HG03432 (cell line): ENCODE results near the gene ZFHX3.

Experiments used
- ATAC-seq: cut with Tn5 transposase; IDR thresholded peaks from one replicate; pipeline ENCODE4 v1.9.1; 2021; ENCODE audit warnings: mild to moderate bottlenecking, moderate library complexity; ENCODE audit not compliant: unreplicated experiment

Gene ZFHX3

GRCh38 chr16:72913551-72913950 lies 134.4 kb downstream of the ZFHX3 start:
- no peak for ATAC-seq

DNA sequence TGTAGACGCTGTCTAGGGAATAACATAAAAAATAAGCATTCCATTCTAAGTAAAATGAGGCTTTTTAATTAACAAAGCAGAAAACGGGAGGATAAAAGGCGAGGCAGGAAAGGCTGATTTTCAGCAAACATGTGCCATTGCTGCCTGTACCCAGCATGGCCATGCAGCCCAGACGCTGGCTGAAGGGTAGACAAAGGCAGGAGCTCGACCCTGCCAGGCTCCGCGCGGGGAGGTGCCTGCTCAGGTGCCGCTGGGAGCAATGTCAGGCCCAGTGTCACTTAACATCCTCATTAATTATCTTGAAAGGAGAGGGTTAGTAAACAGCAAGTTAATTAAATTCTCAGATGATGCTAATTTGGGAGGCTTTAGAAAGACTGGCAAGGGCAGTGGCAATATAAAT lies 136.0 kb downstream of the ZFHX3 start:
- no peak for ATAC-seq

DNA sequence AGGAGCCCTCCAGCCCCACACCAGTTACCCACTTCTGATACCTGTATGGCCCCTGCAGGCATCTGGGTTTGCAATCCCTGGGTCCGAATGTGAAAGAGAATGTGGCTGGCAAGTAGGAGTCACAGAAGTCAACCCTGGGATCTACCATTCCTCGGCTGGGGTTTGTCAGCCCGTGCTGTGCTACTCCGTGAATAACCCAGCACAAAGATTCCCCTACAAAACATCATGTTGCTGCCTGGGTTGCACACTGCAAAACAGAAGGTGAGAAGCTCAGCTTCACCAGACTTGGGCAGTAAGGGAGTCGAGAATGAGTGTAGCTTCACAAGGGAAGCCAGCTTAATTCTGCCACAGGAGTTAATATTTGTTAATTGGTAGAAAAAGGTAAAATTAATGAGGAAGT lies 137.1 kb downstream of the ZFHX3 start:
- no peak for ATAC-seq

GRCh38 chr16:72910381-72910780 lies 137.5 kb downstream of the ZFHX3 start:
- ATAC-seq = no peak

- ATAC-seq = no peak
Observed at GRCh38 chr16:72909196-72909595, 138.7 kb downstream of the ZFHX3 start.

- ATAC-seq = no peak
Observed at GRCh38 chr16:72908362-72909167, 139.4 kb downstream of the ZFHX3 start.

DNA sequence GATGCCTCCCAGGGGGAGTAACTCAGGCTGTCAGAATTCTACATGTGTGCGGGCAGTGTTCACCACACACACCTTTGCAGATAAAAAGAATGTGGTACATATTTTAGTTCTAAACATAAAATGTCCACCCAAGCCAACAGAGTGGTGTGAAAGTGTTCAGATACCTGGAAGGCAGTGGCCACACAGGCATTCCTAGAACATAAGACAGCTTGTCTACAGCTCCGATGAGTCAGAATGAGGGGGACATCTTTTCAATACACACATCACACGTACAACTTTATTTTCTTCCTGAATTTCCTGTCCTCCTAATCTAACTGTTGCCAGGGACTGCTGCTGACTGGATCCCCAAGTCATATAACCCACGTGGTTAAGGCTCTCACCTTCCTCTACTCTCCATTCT lies 142.3 kb downstream of the ZFHX3 start:
- ATAC-seq = no peak

DNA sequence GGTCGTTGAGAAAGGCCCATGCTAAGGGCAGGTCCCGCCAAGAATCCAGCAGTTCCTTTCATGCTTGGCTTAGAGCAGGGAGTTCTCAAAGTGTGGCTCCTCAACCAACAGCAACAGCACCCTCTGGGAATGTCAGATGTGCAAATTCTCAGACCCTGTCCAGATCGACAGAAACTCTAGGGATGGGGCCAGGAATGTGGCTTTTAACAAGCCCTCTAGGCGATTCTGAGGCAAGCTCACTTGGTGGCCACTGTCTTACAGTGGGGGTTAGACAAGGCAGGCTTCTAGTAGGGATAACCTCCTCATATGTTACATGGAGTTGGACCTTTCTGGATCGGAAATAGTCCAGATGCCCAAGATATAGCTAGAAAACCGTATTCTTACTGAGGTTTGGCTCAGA lies 144.8 kb downstream of the ZFHX3 start:
- ATAC-seq = no peak

DNA sequence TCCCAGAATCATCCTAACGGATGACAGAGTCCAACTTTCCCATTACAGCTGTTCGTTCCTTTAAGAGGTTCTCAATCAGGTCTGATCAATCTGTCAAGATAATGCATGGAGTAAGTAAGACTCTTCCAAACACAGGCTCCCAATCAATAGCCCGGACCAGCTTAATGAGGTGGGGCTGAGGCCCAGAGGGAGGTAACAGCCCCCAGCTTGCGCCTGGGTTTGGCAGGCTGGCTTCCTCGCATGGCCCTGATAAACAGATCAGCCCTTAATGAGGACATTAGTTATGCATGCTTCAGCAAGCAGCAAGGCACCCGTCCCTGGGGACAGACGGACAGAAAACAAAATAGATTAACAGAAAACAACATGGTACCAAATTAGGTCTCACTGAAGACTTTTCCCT lies 145.7 kb downstream of the ZFHX3 start:
- ATAC-seq = no peak

GRCh38 chr16:72901000-72901627 lies 146.8 kb downstream of the ZFHX3 start:
- ATAC-seq = no peak

GRCh38 chr16:72898216-72898825 lies 149.6 kb downstream of the ZFHX3 start:
- ATAC-seq = no peak

GRCh38 chr16:72897707-72898106 lies 150.2 kb downstream of the ZFHX3 start:
- ATAC-seq = no peak

DNA sequence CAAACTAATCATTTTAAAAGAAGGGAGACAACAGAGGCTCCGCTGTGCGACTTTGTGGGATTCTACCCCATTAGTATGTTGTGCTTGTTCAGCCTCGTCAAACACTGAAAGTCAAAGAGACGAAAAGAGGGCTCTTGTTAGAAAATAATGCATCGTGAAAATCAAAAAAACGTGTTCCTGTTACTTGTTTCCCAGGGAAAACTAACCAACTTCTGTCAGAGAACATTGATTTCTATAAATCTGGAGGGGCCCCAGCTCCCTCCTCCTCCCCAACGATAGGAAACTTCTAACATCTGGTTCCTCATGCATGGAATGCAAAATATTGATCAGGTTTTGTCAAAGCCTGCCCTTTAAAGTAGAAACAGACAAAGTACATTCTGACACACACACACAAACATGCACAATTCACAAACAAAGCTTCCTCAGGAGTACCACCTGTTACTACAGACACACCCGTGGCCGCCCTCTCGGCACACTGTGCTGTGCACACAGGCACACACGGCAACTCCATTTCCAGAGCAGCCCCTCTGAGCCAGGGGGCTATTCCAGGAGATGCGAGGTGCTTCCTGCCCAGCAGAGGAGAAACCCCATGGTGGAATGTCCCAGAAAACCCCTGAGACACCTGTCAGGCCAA lies 151.3 kb downstream of the ZFHX3 start:
- no peak for ATAC-seq

- no peak for ATAC-seq
Observed at GRCh38 chr16:72895951-72896350, 152.0 kb downstream of the ZFHX3 start.

DNA sequence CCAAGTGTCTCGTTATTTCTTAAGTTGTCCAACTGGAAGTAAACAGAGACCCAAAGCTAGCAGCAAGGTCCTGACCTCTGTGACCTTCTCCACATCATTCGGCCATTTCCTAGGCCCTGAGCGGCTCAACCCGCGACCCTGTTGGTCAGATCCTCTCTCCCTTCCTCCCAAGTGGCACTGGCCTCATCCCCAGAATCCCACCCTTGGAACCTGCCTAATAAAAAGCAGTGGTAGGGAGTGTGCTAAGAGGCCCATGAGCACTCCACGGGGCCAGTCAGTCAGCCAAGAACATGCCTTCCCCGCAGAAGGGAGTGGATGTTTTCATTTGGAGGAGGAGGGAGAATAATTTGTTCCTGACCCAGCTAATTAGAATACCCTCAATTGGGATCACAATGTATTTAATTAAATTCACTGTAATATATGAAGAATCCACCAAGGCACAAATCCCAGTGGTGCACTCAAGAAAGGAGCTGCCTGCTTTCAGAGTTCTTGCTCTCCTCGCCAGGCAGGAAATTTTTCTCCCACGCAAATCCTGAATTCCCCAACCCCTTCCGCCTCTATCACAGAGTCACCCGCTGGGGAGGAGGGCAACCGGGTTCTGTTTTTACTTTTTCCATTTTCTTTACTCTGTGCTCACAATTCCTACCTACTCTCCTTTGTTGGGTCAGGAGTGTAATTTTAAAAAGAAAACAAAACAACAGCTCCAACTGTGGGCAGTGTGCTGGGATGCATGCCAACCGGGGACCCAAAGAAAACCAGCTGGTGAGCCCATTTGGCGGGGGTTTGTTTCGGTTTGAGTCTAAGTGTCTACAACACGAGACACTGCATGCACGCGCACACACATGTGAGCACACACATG lies 153.4 kb downstream of the ZFHX3 start:
- no peak for ATAC-seq

GRCh38 chr16:72891291-72892227 lies 156.4 kb downstream of the ZFHX3 start:
- no peak for ATAC-seq

- ATAC-seq = no peak
Observed at GRCh38 chr16:72890587-72890986, 157.3 kb downstream of the ZFHX3 start.

DNA sequence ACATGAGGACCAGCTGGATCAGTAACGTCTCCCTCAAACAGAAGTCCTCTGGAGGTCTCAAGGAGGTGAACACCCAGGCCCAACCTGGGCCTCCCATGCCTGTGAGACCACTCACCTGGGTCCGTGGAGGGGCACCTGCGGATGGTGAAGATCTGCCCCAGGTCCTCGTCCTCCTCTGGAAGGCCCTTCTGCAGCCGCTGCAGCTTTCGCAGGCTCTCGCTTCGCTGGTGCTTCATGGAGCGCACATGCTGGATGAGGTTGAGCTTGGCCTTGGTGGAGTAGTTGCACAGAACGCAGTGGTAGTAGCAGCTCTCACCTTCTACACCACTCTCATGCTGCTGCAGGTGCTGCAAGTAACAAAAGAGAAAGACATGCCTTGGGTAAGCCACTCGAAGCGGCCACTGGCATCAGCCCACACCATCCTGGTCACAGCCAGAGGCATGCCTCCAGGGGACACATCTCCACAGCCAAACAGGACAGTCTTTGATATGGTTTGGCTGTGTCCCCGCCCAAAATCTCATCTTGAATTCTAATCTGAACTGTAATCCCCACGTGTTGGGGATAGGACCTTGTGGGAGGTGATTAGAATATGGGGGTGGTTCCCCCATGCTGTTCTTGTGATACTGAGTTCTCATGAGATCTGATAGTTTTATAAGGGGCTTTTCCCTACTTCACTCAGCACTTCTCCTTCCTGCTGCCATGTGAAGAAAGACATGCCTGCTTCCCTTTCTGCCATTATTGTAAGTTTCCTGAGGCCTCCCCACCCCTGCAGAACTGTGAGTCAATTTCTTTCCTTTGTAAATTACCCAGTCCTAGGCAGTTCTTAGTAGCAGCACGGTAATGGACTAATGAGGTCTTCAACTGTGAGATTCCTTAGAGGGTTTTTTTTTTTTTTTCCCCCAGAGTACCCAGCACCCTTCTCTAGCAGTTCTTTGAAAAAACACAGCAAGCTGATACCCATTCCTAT lies 158.0 kb downstream of the ZFHX3 start:
- ATAC-seq = no peak

GRCh38 chr16:72887537-72887936 lies 160.4 kb downstream of the ZFHX3 start:
- ATAC-seq = no peak
